ENCODE data around the gene LGALS16.
"Not testable (repeated sequence)": the region's sequence is repeated elsewhere in the genome, so short reads cannot be mapped to it uniquely, and the experiment has no call there.

Gene LGALS16

DNA sequence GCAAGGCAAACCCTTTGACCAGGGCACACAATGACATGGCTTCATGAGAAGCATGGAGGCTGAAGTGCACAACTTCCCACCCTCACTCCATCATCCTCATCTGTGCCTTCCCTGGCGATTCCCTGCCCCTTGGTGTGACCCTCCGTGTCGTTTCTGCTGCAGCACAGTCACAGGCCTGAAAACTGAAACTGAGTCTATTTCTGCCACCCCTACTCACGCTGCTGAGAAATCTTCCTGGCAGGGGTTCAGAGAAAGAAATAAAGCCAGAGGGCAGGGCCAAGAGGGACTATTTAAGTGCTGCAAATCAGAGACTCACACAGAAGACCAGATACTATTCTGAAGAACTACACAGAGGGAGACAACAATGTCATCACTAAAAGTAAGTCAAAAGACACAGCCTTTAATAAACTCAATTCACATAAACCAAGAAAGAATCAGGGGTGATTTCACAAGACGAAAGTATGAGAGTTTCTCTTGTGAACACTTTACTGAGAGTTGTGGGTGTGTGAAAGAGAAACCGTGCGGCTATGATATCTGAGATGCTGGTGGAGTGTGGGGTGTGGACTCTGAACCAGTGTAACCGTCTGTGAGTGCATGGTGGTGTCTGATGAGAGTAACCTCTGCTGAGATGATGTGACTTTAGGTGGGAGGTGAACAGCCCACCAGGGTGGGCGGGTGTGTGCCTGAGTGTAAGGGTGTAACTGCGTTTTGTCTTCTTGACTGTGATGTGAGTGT is 23.5 kb downstream of the LGALS16 start:
- DNase-seq, result no peak

DNA sequence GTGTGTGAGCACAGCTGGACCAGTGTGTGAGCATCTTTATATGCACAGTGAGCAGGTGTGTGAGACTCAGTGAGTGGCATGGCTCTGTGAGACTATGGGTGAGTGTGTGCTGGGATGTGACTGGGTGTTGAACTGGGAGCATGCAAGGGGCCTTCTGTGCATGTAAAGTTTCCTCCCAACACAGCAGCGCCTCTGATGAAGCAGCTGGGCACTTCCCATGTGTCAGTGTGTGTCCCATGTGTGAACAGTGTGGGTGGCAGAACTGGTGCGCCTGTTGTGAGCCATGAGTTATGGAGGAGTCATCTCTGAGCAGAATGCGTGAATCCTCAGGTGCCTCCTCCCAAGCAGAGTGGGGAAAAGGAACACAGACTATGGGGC is 24.1 kb downstream of the LGALS16 start:
- DNase-seq, result no peak

DNA sequence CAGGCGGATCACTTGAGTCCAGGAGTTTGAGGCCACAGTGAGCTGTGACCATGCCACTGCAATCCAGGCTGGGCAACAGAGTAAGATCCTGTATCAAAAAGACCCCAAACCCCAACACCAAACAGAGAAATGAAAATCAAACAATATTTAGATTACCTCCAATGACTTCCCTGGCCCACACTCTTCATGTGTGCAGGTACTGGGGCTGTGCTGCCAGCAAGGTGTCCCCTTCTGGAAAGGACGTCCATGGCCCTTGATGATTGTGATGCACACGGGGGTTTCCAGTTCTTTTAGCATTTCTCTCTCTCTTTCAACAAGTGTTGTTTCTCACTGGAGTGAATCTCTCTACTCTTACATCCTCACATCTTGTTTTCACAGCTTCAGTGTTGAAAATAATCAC is 24.9 kb downstream of the LGALS16 start:
- DNase-seq, result no peak

DNA sequence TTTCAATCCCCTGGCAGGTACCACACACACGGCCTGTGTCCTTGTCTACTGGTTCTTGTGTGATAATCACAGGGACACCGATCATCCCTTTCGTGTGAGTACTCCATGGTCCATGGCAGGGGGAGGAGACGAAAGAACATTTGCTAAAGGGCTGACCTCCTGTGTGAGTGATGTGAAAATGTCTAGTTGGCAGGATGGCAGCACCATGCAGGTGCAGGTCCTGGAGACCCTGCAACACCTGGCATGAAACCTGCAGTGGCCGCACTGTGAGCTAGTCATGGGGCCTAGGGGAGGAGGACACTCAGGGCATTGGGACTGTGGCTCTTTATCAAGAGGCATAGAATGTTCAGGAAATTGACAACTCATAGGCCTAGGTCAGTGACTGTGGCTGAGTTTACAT is 25.7 kb downstream of the LGALS16 start:
- no peak for DNase-seq

DNA sequence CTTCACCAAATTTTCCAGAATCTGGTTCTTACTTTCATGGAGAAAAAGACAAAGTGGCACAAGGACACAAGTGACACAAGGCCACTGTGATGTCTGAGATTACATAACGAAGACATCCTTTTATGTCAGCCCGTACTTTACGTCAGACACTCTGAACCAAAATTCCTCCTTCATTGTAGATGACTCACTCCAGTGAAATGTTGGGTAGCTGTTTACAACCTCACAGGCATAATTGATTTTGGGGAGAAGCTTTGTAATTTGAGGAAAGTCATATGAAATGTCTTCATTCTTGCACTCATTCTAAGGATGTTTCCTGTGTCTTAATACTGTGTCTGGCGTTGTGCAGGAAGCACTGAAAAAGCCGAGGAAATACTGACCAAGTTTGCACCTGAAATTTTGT is 28.6 kb downstream of the LGALS16 start:
- DNase-seq, result no peak

DNA sequence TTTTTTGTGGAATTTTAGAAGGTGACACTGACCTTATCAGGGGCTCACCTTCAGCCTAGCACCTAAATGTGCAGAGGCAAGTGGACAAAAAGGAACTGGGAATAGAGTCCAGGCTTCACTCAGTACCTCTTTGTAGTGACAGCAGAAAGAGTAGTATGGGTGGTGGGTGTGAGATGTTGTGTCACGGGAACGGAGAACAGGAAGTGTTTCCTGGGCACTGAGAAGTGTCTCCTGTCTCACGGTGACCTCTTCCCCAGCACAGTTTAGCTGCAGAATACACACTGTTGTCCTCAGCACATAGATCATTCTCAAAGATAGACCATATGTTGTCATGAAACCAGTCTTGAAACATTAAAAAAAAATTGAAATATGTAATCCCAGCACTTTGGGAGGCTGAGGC is 31.0 kb downstream of the LGALS16 start:
- DNase-seq, result no peak

DNA sequence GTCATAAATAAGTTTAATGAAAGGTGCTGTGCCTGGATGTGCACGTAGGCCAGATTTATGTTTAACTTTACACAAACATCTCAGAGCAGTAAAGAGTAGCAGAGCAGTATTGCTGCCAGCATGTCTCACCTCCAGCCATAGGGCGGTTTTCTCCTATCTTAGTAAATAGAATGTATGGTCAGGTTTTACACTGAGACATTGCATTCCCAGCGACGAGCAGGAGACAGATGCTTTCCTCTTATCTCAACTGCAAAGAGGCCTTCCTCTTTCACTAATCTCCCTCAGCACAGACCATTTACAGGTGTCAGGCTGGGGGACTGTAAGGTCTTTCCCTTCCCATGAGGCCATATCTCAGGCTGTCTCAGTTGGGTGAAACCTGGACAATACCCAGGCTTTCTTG is 32.9 kb downstream of the LGALS16 start:
- not testable (repeated sequence) for DNase-seq

DNA sequence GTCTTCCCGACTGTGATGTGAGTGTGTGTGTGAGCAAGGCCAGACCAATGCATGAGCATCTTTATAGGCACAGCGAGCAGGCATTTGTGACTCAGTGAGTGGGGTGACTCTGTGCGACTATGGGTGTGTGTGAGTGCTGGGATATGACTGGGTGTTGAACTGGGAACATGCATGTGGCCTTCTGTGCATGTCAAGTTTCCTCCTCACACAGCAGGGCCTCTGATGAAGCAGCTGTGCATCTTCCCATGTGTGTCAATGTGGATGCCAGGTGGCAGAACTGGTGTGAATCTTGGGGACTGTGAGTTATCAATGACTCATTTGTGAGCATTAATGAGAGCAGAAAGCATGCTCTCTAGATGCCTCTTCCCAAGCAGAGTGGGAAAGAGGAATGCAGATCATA is 36.5 kb downstream of the LGALS16 start:
- DNase-seq, result no peak

DNA sequence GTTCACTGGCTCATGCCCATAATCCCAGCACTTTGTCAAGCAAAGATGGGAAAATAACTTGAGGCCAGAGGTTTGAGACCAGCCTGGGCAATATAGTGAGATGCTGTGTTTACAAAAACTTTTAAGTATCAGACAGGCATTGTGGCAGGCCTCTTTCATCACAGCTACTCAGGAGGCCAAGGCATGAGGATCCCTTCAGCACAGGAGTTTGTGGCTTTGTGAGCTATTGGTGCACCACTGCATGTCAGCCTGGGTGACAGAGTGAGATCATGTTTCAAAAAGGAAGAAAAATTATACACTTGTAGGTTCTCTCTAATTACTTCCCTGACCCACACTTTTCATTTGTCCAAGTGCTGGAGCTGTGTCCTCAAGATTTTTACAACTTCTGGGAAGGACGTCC is 37.1 kb downstream of the LGALS16 start:
- DNase-seq, result no peak

DNA sequence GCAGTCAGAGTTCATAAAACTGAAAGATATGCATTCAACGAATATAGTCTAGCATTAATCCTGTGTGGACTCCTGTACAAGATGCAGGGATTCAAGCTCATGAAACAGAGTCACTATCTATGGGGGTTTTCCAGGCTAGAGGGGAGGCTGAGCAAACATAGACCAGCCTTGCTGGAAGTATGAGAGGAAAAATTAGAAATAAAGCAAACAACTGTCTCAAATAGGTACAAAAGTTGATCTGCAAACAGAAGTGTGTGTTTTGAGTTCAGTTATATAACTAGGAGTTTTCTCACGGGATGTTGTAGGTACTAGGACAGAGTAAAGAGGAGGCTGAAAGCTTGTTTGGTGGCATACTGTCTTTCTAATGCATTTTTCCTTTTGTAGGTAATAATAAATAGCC is 40.0 kb downstream of the LGALS16 start:
- no peak for DNase-seq

DNA sequence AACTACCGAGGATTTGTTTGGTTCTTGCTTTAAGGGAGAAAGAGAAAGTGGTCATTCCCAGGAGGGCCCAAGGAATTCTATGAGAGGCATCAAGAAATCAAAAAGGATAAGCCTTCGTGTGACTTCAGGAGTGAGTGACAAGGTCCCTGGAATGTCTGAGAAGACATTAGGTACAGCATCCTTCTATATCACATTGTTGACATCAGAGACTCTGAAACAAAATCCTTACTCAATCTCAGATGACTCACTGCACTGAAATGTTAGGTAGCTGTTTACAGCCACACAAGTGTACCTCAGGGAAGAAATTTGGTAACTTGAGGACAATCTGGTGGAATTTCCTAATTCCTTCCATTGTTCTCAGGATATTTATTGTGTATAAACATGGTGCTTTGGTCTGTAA is 40.7 kb downstream of the LGALS16 start:
- DNase-seq, result no peak

DNA sequence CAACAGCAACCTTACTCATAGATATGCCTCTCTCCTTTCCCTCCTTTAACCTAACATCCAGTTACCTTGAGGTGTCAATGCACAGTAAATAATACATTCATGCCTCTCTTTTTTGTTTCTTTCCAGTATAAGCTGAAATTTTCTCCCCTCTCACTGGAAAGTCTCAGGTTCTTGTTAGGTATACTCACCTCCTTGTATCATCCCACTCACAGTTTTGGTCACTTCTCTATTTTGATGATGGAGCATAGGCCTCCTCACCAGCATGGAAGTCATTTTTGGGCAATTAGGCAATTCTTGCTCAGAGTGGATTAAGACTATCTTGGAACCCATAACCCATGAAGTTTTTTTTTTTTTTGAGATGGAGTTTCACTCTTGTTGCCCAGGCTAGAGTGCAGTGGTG is 42.8 kb downstream of the LGALS16 start:
- DNase-seq, result no peak

DNA sequence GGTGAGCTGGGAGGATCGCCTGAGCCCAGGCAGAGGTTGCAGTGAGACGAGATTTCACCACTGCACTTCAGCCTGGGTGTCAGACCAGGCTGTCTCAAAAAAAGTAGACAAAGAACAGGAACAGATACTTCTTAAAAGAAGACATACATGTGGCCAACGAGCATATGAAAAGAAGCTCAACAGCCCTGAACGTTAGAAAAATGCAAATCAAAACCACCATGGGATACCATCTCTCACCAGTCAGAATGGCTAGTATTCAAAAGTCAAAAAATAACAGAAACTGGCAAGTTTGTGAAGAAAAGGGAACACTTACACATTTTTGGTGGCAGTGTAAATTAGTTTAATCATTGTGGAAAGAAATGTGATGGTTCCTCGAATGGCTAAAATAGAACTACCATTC is 45.6 kb downstream of the LGALS16 start:
- no peak for DNase-seq

DNA sequence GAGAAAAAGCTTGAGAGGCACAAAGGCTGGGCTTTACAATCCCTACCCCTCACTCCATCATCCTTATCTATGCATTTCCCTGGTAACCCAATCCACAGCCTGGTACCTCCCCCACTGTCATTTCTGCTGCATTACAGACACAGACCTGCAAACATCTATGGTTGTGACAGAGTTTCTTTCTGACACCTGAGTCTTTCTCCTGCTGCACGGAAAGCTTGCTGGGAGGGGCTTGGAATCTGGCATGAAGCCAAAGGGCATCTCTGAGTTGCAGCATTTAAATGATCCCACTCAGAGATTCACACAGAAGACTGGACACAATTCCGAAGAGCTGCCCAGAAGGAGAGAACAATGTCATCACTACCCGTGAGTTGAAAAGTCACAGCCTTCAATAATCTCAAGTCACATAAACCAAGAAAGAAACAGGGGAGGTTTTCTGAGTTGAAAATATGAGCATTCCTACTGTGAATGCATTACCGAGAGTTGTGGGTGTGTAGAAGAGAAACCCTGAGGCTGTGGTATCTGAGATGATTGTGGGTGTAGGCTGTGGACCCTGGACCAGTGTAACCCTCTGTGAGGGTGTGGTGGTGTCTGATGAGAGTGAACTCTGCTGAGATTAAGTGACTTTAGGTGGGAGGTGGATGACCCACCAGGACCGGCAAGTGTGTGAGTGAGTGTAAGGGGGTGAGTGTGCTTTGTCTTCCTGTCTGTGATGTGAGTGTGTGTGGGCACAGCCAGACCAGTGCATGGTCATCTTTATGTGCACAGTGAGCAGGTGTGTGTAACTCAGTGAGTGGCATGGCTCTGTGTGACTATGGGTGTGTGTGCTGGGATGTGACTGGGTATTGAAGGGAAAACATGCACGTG is 48.7 kb downstream of the LGALS16 start, which contains the start of gene LGALS14:
TSS of gene LGALS14 (plus strand) at position 301 of the 864 bp plus-strand sequence. CDS start at position 349, 48 bp downstream.
- DNase-seq, result no peak

DNA sequence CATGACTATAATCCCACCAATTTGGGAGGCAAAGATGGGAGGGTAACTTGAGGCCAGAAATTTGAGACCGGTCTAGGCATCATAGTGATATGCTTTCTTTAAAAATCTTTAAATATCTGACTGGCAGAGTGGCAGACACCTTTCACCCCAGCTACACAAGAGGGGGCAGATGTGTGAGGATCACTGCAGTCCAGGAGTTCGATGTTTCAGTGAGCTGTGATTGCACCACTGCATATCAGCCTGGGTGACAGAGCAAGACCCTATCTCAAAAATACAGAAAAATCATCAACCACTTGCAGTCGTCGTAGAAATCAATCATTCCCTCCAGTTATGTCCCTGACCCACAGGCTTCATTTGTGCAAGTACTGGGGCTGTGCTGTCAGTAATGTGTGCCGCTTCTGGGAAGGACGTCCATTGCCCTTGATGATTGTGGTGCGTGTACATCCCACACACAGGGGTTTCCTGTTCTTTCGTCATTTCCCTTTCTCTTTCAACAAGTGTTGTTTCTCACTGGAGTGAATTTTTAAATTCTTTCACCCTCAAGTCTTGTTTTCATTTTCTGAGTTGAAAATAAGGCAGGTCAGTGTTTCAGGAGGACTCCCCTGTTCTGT is 50.0 kb downstream of the LGALS16 start:
- no peak for DNase-seq

DNA sequence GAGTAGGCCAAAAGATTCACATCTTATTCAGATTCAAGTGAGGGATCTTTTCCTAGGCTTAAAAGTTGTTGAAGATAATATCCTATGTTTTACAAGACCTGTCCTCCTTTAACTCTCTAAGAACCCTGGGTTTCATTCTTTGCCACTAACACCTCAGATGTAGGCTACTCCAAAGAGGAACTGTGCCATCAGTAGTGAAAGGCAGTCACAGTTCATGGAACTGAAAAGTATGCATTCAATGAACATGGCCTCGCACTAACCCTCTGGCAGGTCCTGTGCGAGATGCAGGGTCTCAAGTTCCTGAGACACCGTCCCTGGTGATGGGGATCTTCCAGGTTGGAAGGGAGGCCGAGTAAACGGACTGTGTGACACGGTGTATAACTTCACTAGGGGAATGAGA is 52.9 kb downstream of the LGALS16 start:
- no peak for DNase-seq

DNA sequence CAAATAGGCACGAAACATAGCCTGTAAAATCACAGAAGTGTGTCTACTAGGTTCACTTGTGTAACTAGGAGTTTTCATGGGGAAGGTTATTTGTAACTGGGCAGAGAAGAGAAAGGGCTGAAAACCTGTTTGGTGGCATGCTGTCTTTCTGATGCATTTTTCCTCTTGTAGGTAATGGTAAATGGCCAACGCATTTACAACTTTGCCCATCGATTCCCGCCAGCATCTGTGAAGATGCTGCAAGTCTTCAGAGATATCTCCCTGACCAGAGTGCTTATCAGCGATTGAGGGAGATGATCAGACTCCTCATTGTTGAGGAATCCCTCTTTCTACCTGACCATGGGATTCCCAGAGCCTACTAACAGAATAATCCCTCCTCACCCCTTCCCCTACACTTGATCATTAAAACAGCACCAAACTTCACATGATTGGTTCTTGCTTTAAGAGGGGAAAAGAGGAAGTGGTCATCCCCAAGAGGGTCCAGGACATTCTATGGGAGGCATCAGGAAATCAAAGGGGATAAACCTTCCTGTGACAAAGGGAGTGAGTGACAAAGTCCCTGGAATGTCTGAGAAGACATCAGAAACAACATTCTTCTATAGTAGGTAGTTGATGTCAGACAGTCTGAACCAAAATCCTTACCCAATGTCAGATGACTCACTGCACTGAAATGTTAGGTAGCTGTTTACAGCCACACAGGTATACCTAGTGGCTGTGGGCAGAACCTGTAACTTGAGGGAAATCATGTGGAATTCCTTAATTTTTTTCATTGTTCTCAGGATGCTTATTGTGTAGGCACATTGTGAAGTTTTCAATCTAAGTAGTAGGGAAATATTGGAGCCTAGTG is 53.5 kb downstream of the LGALS16 start:
- no peak for DNase-seq
